ENCODE measurements around the gene F7.

GRCh38 chr13:113091891-113092775 lies 13.5 kb upstream of the F7 start:
- TF ChIP-seq POLR2A (IDR thresholded peaks at IDR 0.05; ENCODE audit: low read depth, low read length), result no peak
- no peak for TF ChIP-seq CTCF (IDR thresholded peaks at IDR 0.05; ENCODE audit: extremely low read depth in 1 of 2, insufficient read depth in 1 of 2, low read depth in 1 of 2, low read length in 2 of 2)
- TF ChIP-seq MYC (IDR thresholded peaks at IDR 0.05; ENCODE audit: low read depth, low read length), result no peak
